Colonic mucosa (tissue), 4 donors: Measurements from ENCODE around the gene FAM168A. TPM values are rescaled to one million over a fixed set of nuclear protein-coding genes. Genes with fewer than 3 reads are reported as not detected.

Experiments
- DNase-seq: peaks from one replicate; pipeline ENCODE4 v3.0.0-alpha.2; 2020
- H3K27ac ChIP-seq: fragments of 200-600 bp; one replicate; pipeline ENCODE4 v1.8.0; 2021
- H3K27me3 ChIP-seq: fragments of 200-600 bp; one replicate; pipeline ENCODE4 v1.8.0; 2021
- H3K36me3 ChIP-seq: fragments of 200-600 bp; one replicate; pipeline ENCODE4 v1.8.0; 2021
- H3K4me1 ChIP-seq: fragments of 200-600 bp; one replicate; pipeline ENCODE4 v1.8.0; 2021; ENCODE audit warnings: mild to moderate bottlenecking
- H3K4me3 ChIP-seq: fragments of 200-600 bp; one replicate; pipeline ENCODE4 v1.8.0; 2021
- H3K9ac ChIP-seq, 2 donors: one replicate each; pipeline ENCODE4 v1.7.0; 2013; ENCODE audit warnings: control low read depth in 2 of 2, low read depth in 2 of 2, low read length in 2 of 2
- H3K9me3 ChIP-seq: fragments of 200-600 bp; one replicate; pipeline ENCODE4 v1.8.0; 2021
- CTCF ChIP-seq: fragments of 200-600 bp; IDR thresholded peaks from one replicate; pipeline ENCODE4 v1.8.0; 2022; ENCODE audit warnings: antibody characterized with exemption, mild to moderate bottlenecking
- intact Hi-C: fragments of 100-400 bp; cut with DNase I; formaldehyde crosslinking; loops from one replicate; pipeline ENCODE4 v1.14.1; 2022
- total RNA-seq, 2 donors: library from RNA; stranded (reverse); fragmentation: NEBNext Ultra II Directional in 1 of 2; extraction: Animal tissue kit (Norgen Biotek cat#: 25700) in 1 of 2; gene quantifications; one replicate each; pipeline ENCODE4 v1.2.1, GENCODE V29; 2021
- donor health status: healthy.
- donor health status: DM: no; HTN: no; CAD: no.
- donor health status: DM: no; HTN: no; CAD: no.

Gene FAM168A
- total RNA-seq, 2 donors from 2014 or later, result 16.9 to 21.6 TPM

DNA sequence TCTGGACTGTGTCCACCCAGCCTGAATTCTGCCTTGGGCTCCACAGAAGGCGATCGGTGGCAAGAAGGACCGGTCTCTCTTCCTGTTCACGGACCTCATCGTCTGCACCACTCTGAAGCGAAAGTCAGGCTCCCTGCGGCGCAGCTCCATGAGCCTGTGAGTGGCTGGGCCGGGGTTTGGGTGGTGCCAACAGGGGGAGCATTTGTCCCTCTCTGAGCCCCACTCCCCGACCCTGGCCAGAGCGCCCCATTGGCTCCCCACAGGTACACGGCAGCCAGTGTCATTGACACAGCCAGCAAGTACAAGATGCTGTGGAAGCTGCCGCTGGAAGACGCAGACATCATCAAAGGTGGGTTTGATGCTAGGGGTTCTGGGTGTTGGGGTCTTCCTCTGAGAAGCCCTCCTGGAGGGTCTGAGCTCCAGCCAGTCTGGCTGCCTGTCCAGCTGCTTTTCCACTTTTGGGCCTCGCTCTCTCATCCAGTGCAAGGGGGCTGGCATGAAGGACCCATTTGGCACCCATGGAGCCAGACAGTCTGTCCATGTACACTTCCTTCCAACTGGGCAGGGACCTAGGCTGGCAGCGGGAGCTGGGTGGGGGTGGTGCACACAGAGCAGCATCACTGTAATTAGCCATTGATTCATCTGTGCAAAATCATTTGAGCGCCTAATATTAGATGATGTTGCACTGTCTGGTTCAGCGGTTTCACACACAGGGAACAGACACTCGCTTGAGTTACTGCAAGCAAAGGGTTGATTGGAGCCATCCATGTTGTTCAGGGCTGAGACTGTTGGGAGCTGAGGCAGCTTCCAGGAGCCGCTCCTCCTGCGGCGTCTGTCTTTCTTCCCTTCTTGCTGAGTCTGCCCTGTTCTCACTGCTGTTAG, 240.7 kb downstream of the FAM168A start:
- DNase-seq, result no peak
- intact Hi-C loops, result no loop called here
- no peaks in the 10 kb centered on the region for H3K27me3 ChIP-seq
- no peak overlapping the region for H3K27ac ChIP-seq
- H3K4me1 ChIP-seq, result no peaks in the 10 kb centered on the region
- H3K9ac ChIP-seq, result no peak overlapping the region
- TF ChIP-seq CTCF, result no peak
- no peaks in the 10 kb centered on the region for H3K9me3 ChIP-seq
- peaks cover 4% of the 10 kb centered on the region for H3K36me3 ChIP-seq
- no peak overlapping the region for H3K4me3 ChIP-seq

GRCh38 chr11:73355109-73355508, 242.8 kb downstream of the FAM168A start:
- Histone ChIP-seq H3K4me3 (no peak overlapping the region), H3K9me3 (no peaks in the 10 kb centered on the region), H3K36me3 (no peaks in the 10 kb centered on the region), H3K9ac (no peak overlapping the region), H3K27me3 (no peaks in the 10 kb centered on the region), H3K4me1 (peaks cover 3% of the 10 kb centered on the region), H3K27ac (no peak overlapping the region)
- no peak for TF ChIP-seq CTCF
- DNase-seq, result no peak
- intact Hi-C loops, result no loop called here

DNA sequence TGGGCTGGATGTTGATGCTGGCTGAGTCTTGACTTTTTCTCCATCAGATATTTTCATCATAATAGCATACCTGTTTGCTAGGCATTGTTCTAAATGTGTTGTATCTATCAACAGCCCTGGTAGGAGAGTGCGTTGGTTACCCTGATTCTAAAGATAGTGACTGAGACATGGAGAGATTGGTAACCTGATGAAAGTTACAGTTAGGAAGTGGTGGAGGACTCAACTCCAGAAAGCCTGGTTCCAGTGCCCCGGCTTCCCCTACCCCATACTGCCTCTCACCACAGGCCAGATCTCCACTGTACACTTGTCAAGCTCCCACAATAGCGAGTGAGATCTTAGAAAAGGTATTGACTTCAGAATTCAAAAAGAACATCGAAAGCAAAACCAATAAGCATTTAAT, 244.5 kb downstream of the FAM168A start:
- intact Hi-C loops, result no loop called here
- TF ChIP-seq CTCF, result no peak
- Histone ChIP-seq H3K4me3 (no peak overlapping the region), H3K4me1 (peaks cover 3% of the 10 kb centered on the region), H3K36me3 (no peaks in the 10 kb centered on the region), H3K27me3 (no peaks in the 10 kb centered on the region), H3K9me3 (no peaks in the 10 kb centered on the region), H3K27ac (no peak overlapping the region), H3K9ac (no peak overlapping the region)
- no peak for DNase-seq

GRCh38 chr11:73350908-73351636, 246.8 kb downstream of the FAM168A start:
- no peaks in the 10 kb centered on the region for H3K9me3 ChIP-seq
- H3K9ac ChIP-seq, result no peak overlapping the region
- no peaks in the 10 kb centered on the region for H3K27me3 ChIP-seq
- intact Hi-C loops, result loop anchor here (2.0 kb wide), 2 partner anchors 44 to 310 kb away; no protein-coding TSS in a partner anchor
- DNase-seq, result peak; percentile 35
- no peak overlapping the region for H3K27ac ChIP-seq
- no peak overlapping the region for H3K4me3 ChIP-seq
- TF ChIP-seq CTCF, result peak; percentile 95
- H3K36me3 ChIP-seq, result no peaks in the 10 kb centered on the region
- peaks cover 3% of the 10 kb centered on the region for H3K4me1 ChIP-seq

Other genes starting within 250 kb of the FAM168A start
- gene RELT, start 221.7 kb downstream of the FAM168A start, total RNA-seq, result 1 to 10 TPM; 4.0 to 7.1 TPM
- 10 to 100 TPM; 12.3 to 20.1 TPM for gene PLEKHB1, start 48.5 kb upstream of the FAM168A start, total RNA-seq
- gene RAB6A, start 163.0 kb upstream of the FAM168A start, total RNA-seq, result 100 to 1,000 TPM; 160 to 198 TPM
- 10 to 100 TPM; 44.4 to 49.8 TPM for gene MRPL48, start 189.8 kb upstream of the FAM168A start, total RNA-seq